Measurements from ENCODE around the gene STPG1. TPM values are rescaled to one million over a fixed set of nuclear protein-coding genes. Genes with fewer than 3 reads are reported as not detected.

The STPG1 gene
- total and polyA plus RNA-seq, 8 donors, result 0.45 to 51.0 (median 4.4) TPM; not detected in 1

- TF ChIP-seq POLR2AphosphoS5 (IDR thresholded peaks at IDR 0.05) (no peak), POLR2A (IDR thresholded peaks at IDR 0.05) (no peak), EP300 (IDR thresholded peaks at IDR 0.05) (no peak), CTCF (IDR thresholded peaks at IDR 0.05) (no peak)
- no peak for DNase-seq
- Histone ChIP-seq H3K27ac (no peak overlapping the region), H3K27me3 (peaks cover 0 to 5% (median 0%) of the 10 kb centered on the region in 3 donors), H3K36me3 (no peaks in the 10 kb centered on the region), H3K4me3 (no peak overlapping the region), H3K9me3 (no peaks in the 10 kb centered on the region), H3K4me1 (peaks cover 14 to 20% (median 20%) of the 10 kb centered on the region in 4 donors)
- intact Hi-C loops (cut with DNase I; ENCODE audit: low total_unique reads), result no loop called here
- WGBS, 5 donors, result 68 to 87% (median 76%) methylated on average over 7 of the region's 7 CpGs
Measured at GRCh38 chr1:24325587-24326449, 87.8 kb downstream of the STPG1 start.

DNA sequence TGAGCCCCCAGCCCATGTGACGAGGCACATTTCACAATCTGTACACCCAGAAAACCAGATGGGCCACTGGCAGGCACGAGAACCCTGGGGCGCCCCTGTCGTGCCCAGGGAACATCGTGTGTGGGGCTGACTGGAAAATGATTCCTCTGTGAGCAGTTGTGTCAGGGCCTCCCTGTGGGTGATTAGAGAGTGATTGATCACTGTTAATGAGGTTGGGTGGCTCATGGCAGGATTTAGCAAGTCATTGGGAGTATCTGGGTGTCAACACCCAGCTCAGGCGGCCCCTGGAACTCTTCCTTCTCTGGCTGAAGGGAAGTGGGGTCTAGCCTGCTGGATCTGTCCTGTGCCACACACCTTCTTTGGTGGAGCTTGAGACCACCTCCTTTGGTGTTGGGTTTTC lies 88.7 kb downstream of the STPG1 start:
- Histone ChIP-seq H3K4me1 (peaks cover 16 to 27% (median 24%) of the 10 kb centered on the region in 4 donors), H3K9me3 (no peaks in the 10 kb centered on the region), H3K36me3 (no peaks in the 10 kb centered on the region), H3K4me3 (no peak overlapping the region), H3K27me3 (peaks cover 0 to 5% (median 0%) of the 10 kb centered on the region in 3 donors), H3K27ac (no peak overlapping the region)
- DNase-seq, result peak in 1 of 2 donors; percentile 58
- intact Hi-C loops (cut with DNase I; ENCODE audit: low total_unique reads), result no loop called here
- no peak for TF ChIP-seq POLR2A (IDR thresholded peaks at IDR 0.05)
- TF ChIP-seq CTCF (IDR thresholded peaks at IDR 0.05), result no peak
- TF ChIP-seq EP300 (IDR thresholded peaks at IDR 0.05), result no peak
- TF ChIP-seq POLR2AphosphoS5 (IDR thresholded peaks at IDR 0.05), result no peak
- 76 to 85% (median 82%) methylated on average over 6 of the region's 6 CpGs for WGBS, 5 donors

GRCh38 chr1:24323281-24323680 lies 90.3 kb downstream of the STPG1 start:
- peaks cover 28 to 42% (median 38%) of the 10 kb centered on the region in 4 donors for H3K4me1 ChIP-seq
- 91 to 97% (median 94%) methylated on average over 2 of the region's 2 CpGs for WGBS, 5 donors
- H3K27ac ChIP-seq, result no peak overlapping the region
- H3K27me3 ChIP-seq, result peaks cover 0 to 13% (median 5%) of the 10 kb centered on the region in 3 donors
- no peak overlapping the region for H3K4me3 ChIP-seq
- no peak for DNase-seq
- TF ChIP-seq CTCF (IDR thresholded peaks at IDR 0.05) (no peak), EP300 (IDR thresholded peaks at IDR 0.05) (no peak), POLR2A (IDR thresholded peaks at IDR 0.05) (no peak)
- H3K36me3 ChIP-seq, result no peaks in the 10 kb centered on the region
- intact Hi-C loops (cut with DNase I; ENCODE audit: low total_unique reads), result no loop called here
- H3K9me3 ChIP-seq, result no peaks in the 10 kb centered on the region

GRCh38 chr1:24322470-24323177 lies 91.0 kb downstream of the STPG1 start:
- DNase-seq, result no peak
- no peak for TF ChIP-seq CTCF (IDR thresholded peaks at IDR 0.05)
- TF ChIP-seq EP300 (IDR thresholded peaks at IDR 0.05), result no peak
- no peak for TF ChIP-seq POLR2AphosphoS5 (IDR thresholded peaks at IDR 0.05)
- no peak for TF ChIP-seq POLR2A (IDR thresholded peaks at IDR 0.05)
- intact Hi-C loops (cut with DNase I; ENCODE audit: low total_unique reads), result no loop called here

More at GRCh38 chr1:24322470-24323177, 91.0 kb downstream of the STPG1 start:
- Histone ChIP-seq H3K4me3 (peak overlapping the region; percentile 48 to 66 (median 56)), H3K4me1 (peaks cover 28 to 48% (median 38%) of the 10 kb centered on the region in 4 donors), H3K36me3 (no peaks in the 10 kb centered on the region), H3K9me3 (no peaks in the 10 kb centered on the region), H3K27me3 (peaks cover 0 to 20% (median 5%) of the 10 kb centered on the region in 3 donors), H3K27ac (peak overlapping the region; percentile 11 to 81 (median 66))
- 33 to 46% (median 44%) methylated on average over 28 to 33 of the region's 33 CpGs for WGBS, 5 donors

Data from stomach (tissue), 9 donors.